EH (cell line): ENCODE measurements around the gene UNC13B.
A peak's percentile ranks its signal among the peaks of the same experiment; 100 is the strongest.

ENCODE experiments used
- DNase-seq: peaks from one replicate; pipeline ENCODE4 v3.0.0-alpha.2; 2015; ENCODE audit warnings: low read depth

UNC13B gene

GRCh38 chr9:35277628-35278359 lies 116.0 kb downstream of the UNC13B start:
- DNase-seq = peak; percentile 78

GRCh38 chr9:35279946-35280345 lies 118.1 kb downstream of the UNC13B start:
- DNase-seq = no peak

GRCh38 chr9:35280399-35280798 lies 118.6 kb downstream of the UNC13B start:
- no peak for DNase-seq

GRCh38 chr9:35285731-35286130 lies 123.9 kb downstream of the UNC13B start:
- DNase-seq = peak; percentile 37

GRCh38 chr9:35286381-35286780 lies 124.6 kb downstream of the UNC13B start:
- DNase-seq = no peak

- DNase-seq = peak; percentile 16
Measured at GRCh38 chr9:35287987-35288632, 126.3 kb downstream of the UNC13B start.

- DNase-seq = no peak
Measured at GRCh38 chr9:35288778-35289177, 127.0 kb downstream of the UNC13B start.

- DNase-seq = no peak
Measured at GRCh38 chr9:35293376-35293964, 131.7 kb downstream of the UNC13B start.

- DNase-seq = no peak
Measured at GRCh38 chr9:35294066-35294465, 132.3 kb downstream of the UNC13B start.

- no peak for DNase-seq
Measured at GRCh38 chr9:35294556-35294955, 132.7 kb downstream of the UNC13B start.

GRCh38 chr9:35295369-35296036 lies 133.7 kb downstream of the UNC13B start:
- DNase-seq = no peak

- DNase-seq = no peak
Measured at GRCh38 chr9:35303567-35303966, 141.8 kb downstream of the UNC13B start.

GRCh38 chr9:35306283-35306682 lies 144.5 kb downstream of the UNC13B start:
- peak; percentile 72 for DNase-seq

GRCh38 chr9:35308316-35308715 lies 146.5 kb downstream of the UNC13B start:
- DNase-seq = no peak

GRCh38 chr9:35311891-35312639 lies 150.3 kb downstream of the UNC13B start:
- DNase-seq = peak; percentile 30

- DNase-seq = no peak
Measured at GRCh38 chr9:35313460-35313859, 151.7 kb downstream of the UNC13B start.

GRCh38 chr9:35313916-35314315 lies 152.1 kb downstream of the UNC13B start:
- DNase-seq = peak; percentile 72

- no peak for DNase-seq
Measured at GRCh38 chr9:35318741-35319140, 156.9 kb downstream of the UNC13B start.

- no peak for DNase-seq
Measured at GRCh38 chr9:35322075-35322885, 160.5 kb downstream of the UNC13B start.

- peak; percentile 15 for DNase-seq
Measured at GRCh38 chr9:35324966-35325365, 163.2 kb downstream of the UNC13B start.

GRCh38 chr9:35333551-35333950 lies 171.7 kb downstream of the UNC13B start:
- peak; percentile 87 for DNase-seq
